HepG2 (cell line): ENCODE measurements around the gene SCAMP3. TPM values are rescaled to one million over a fixed set of nuclear protein-coding genes. Genes with fewer than 3 reads are reported as not detected.
A peak's percentile ranks its signal among the peaks of the same experiment; 100 is the strongest.

Source experiments
- ATF1 ChIP-seq: IDR thresholded peaks from 2 replicates; pipeline ENCODE4 v1.6.1; 2016; ENCODE audit warnings: mild to moderate bottlenecking, control low read depth
- ATM ChIP-seq: fragments of 450-650 bp; IDR thresholded peaks from 2 replicates; pipeline ENCODE4 v1.7.1; 2017; ENCODE audit warnings: mild to moderate bottlenecking, borderline replicate concordance
- BRCA1 ChIP-seq: sonication (generic); formaldehyde crosslinking; IDR thresholded peaks from 2 replicates; pipeline ENCODE4 v1.4.0; 2020; ENCODE audit warnings: missing genetic modification reagents
- IRF2 ChIP-seq: IDR thresholded peaks from 2 replicates; pipeline ENCODE4 v1.6.1; 2018; ENCODE audit warnings: missing genetic modification reagents, missing compliant biosample characterization
- RFX3 ChIP-seq: IDR thresholded peaks from 2 replicates; pipeline ENCODE4 v1.6.1; 2016; ENCODE audit warnings: missing biosample characterization, missing genetic modification reagents
- TCF7L2 ChIP-seq: IDR thresholded peaks from 2 replicates; pipeline ENCODE4 v1.6.1; 2011; ENCODE audit warnings: mild to moderate bottlenecking, low read depth, low read length, moderate library complexity
- ZFP1 ChIP-seq: IDR thresholded peaks from 2 replicates; pipeline ENCODE4 v1.6.1; 2016
- ZNF333 ChIP-seq: sonication (generic); formaldehyde crosslinking; IDR thresholded peaks from 2 replicates; pipeline ENCODE4 v1.4.0; 2020; ENCODE audit warnings: mild to moderate bottlenecking, missing genetic modification reagents, borderline replicate concordance
- ZSCAN21 ChIP-seq: sonication (generic); formaldehyde crosslinking; IDR thresholded peaks from 2 replicates; pipeline ENCODE4 v1.8.0; 2022; ENCODE audit warnings: mild to moderate bottlenecking, missing genetic modification reagents, moderate library complexity, borderline replicate concordance
- polyA plus RNA-seq, 8 experiments: library from polyadenylated mRNA; depleted of rRNA in 3 of 8; stranded (reverse) in 7 of 8; unstranded in 1 of 8; fragments of >200 nt; fragmentation: Illumina TruSeq in 4 of 8; extraction: Trizol in 4 of 8; gene quantifications; 2 replicates each; pipeline versions ENCODE4 v1.2.1 to v1.2.3, GENCODE V29; 2011 to 2016; ENCODE audit warnings: low read depth in 4 of 8, missing spikeins in 1 of 8, mixed read lengths in 1 of 8; ENCODE audit not compliant: insufficient read depth in 1 of 8
- total RNA-seq, 5 experiments: library from RNA; depleted of rRNA; stranded (reverse); fragments of >200 nt; fragmentation: Illumina TruSeq; extraction: Trizol; gene quantifications; 2 replicates each; pipeline ENCODE4 v1.2.3, GENCODE V29; 2016; ENCODE audit warnings: low read depth in 1 of 5
- TF ChIP-seq, protein P1 (sequence below): sonication (generic); formaldehyde crosslinking; IDR thresholded peaks from 2 replicates; pipeline ENCODE4 v1.4.0; 2020; ENCODE audit warnings: missing genetic modification reagents, borderline replicate concordance
- TF ChIP-seq, protein P2 (sequence below): sonication (generic); formaldehyde crosslinking; IDR thresholded peaks from 2 replicates; pipeline ENCODE4 v1.5.0; 2020; ENCODE audit warnings: missing genetic modification reagents
- TF ChIP-seq, protein P3 (sequence below), 2 experiments: sonication (generic) in 1 of 2; formaldehyde crosslinking in 1 of 2; IDR thresholded peaks; 2 replicates each; pipeline versions ENCODE4 v1.5.1 to v1.6.1; 2011 to 2020; ENCODE audit warnings: borderline replicate concordance in 1 of 2, low read depth in 1 of 2, low read length in 1 of 2, mild to moderate bottlenecking in 1 of 2, missing genetic modification reagents in 1 of 2, moderate library complexity in 1 of 2
- TF ChIP-seq, protein P4 (sequence below): sonication (generic); formaldehyde crosslinking; IDR thresholded peaks from 2 replicates; pipeline ENCODE4 v1.5.0; 2020; ENCODE audit warnings: missing genetic modification reagents
- TF ChIP-seq, protein P5 (sequence below): sonication (generic); formaldehyde crosslinking; IDR thresholded peaks from 2 replicates; pipeline ENCODE4 v1.4.0; 2020; ENCODE audit warnings: missing genetic modification reagents, borderline replicate concordance

The SCAMP3 gene
- total and polyA plus RNA-seq, 2 of the 13 experiments (the other 11 are each of a cell fraction or from before 2014, with no cell fraction given) = 46.8 to 83.3 TPM

DNA sequence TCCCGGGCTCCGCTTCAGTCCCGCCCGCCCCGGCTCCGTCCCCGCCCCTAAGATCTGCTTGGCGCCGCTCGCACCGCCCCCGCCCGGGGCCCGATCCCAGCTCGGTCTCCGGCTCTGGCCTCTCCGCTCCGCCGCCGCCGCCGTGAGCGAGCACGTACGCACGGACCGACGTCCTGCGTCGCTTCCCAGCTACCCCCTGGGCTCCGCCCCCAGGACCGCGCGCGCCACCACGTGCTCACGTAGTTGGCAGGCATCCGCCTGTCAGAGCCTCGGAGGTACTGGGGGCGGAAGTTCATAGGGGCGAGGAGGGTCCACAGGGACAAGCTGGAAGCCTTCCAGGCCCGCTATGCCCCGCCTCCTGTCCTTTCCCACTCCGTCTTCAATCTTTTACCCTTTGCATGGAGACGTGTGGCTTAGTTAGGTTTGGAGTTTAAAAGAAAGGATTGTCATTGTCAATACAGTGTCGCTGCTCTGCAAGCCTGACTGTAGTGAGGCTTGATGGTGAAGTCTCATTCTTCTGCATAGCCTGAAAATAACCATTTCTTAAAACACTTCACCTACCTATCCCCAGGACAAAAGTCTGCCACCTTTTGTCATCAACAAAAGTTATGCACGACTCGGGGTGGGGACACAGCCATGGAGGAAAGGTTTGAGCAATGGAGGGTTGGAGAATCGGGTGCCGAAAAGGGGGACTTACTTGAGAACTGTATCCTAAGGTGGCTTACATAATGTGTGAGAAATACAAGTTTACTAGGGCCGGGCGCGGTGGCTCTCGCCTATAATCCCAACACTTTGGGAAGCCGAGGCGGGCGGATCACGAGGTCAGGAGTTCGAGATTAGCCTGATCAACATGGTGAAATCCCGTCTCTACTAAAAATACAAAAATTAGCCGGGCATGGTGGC, 11.4 kb upstream of the SCAMP3 start, which contains the start of gene CLK2 (continued):
- TF ChIP-seq TCF7L2 = no peak
- TF ChIP-seq, protein P1, sequence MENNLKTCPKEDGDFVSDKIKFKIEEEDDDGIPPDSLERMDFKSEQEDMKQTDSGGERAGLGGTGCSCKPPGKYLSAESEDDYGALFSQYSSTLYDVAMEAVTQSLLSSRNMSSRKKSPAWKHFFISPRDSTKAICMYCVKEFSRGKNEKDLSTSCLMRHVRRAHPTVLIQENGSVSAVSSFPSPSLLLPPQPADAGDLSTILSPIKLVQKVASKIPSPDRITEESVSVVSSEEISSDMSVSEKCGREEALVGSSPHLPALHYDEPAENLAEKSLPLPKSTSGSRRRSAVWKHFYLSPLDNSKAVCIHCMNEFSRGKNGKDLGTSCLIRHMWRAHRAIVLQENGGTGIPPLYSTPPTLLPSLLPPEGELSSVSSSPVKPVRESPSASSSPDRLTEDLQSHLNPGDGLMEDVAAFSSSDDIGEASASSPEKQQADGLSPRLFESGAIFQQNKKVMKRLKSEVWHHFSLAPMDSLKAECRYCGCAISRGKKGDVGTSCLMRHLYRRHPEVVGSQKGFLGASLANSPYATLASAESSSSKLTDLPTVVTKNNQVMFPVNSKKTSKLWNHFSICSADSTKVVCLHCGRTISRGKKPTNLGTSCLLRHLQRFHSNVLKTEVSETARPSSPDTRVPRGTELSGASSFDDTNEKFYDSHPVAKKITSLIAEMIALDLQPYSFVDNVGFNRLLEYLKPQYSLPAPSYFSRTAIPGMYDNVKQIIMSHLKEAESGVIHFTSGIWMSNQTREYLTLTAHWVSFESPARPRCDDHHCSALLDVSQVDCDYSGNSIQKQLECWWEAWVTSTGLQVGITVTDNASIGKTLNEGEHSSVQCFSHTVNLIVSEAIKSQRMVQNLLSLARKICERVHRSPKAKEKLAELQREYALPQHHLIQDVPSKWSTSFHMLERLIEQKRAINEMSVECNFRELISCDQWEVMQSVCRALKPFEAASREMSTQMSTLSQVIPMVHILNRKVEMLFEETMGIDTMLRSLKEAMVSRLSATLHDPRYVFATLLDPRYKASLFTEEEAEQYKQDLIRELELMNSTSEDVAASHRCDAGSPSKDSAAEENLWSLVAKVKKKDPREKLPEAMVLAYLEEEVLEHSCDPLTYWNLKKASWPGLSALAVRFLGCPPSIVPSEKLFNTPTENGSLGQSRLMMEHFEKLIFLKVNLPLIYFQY (CRISPR knock-in tag) = 0 out of 2 replicates have a peak, but pooled peaks have one; percentile 40
- TF ChIP-seq ATF1 = peak; percentile 44; the same call in 1 of the 2 replicates
- TF ChIP-seq IRF2 = peak; percentile 56; the same call in 1 of the 2 replicates
- TF ChIP-seq BRCA1 (CRISPR knock-in tag) = no peak
- TF ChIP-seq, protein P2, sequence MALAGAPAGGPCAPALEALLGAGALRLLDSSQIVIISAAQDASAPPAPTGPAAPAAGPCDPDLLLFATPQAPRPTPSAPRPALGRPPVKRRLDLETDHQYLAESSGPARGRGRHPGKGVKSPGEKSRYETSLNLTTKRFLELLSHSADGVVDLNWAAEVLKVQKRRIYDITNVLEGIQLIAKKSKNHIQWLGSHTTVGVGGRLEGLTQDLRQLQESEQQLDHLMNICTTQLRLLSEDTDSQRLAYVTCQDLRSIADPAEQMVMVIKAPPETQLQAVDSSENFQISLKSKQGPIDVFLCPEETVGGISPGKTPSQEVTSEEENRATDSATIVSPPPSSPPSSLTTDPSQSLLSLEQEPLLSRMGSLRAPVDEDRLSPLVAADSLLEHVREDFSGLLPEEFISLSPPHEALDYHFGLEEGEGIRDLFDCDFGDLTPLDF (CRISPR knock-in tag) = 0 out of 2 replicates have a peak, but pooled peaks have one; percentile 36
- TF ChIP-seq, protein P3, sequence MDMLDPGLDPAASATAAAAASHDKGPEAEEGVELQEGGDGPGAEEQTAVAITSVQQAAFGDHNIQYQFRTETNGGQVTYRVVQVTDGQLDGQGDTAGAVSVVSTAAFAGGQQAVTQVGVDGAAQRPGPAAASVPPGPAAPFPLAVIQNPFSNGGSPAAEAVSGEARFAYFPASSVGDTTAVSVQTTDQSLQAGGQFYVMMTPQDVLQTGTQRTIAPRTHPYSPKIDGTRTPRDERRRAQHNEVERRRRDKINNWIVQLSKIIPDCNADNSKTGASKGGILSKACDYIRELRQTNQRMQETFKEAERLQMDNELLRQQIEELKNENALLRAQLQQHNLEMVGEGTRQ (IDR thresholded peaks at IDR 0.05; ENCODE audit: low read depth, low read length) = peak; percentile 75
- TF ChIP-seq, protein P3 (CRISPR knock-in tag; IDR thresholded peaks at IDR 0.05; ENCODE audit: borderline replicate concordance) = peak; percentile 89; the same call in 1 of the 2 replicates
- peak; percentile 86 for TF ChIP-seq ZSCAN21 (CRISPR knock-in tag)
- TF ChIP-seq, protein P4, sequence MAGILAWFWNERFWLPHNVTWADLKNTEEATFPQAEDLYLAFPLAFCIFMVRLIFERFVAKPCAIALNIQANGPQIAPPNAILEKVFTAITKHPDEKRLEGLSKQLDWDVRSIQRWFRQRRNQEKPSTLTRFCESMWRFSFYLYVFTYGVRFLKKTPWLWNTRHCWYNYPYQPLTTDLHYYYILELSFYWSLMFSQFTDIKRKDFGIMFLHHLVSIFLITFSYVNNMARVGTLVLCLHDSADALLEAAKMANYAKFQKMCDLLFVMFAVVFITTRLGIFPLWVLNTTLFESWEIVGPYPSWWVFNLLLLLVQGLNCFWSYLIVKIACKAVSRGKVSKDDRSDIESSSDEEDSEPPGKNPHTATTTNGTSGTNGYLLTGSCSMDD (CRISPR knock-in tag) = no peak
- TF ChIP-seq, protein P5, sequence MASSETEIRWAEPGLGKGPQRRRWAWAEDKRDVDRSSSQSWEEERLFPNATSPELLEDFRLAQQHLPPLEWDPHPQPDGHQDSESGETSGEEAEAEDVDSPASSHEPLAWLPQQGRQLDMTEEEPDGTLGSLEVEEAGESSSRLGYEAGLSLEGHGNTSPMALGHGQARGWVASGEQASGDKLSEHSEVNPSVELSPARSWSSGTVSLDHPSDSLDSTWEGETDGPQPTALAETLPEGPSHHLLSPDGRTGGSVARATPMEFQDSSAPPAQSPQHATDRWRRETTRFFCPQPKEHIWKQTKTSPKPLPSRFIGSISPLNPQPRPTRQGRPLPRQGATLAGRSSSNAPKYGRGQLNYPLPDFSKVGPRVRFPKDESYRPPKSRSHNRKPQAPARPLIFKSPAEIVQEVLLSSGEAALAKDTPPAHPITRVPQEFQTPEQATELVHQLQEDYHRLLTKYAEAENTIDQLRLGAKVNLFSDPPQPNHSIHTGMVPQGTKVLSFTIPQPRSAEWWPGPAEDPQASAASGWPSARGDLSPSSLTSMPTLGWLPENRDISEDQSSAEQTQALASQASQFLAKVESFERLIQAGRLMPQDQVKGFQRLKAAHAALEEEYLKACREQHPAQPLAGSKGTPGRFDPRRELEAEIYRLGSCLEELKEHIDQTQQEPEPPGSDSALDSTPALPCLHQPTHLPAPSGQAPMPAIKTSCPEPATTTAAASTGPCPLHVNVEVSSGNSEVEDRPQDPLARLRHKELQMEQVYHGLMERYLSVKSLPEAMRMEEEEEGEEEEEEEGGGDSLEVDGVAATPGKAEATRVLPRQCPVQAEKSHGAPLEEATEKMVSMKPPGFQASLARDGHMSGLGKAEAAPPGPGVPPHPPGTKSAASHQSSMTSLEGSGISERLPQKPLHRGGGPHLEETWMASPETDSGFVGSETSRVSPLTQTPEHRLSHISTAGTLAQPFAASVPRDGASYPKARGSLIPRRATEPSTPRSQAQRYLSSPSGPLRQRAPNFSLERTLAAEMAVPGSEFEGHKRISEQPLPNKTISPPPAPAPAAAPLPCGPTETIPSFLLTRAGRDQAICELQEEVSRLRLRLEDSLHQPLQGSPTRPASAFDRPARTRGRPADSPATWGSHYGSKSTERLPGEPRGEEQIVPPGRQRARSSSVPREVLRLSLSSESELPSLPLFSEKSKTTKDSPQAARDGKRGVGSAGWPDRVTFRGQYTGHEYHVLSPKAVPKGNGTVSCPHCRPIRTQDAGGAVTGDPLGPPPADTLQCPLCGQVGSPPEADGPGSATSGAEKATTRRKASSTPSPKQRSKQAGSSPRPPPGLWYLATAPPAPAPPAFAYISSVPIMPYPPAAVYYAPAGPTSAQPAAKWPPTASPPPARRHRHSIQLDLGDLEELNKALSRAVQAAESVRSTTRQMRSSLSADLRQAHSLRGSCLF (CRISPR knock-in tag) = no peak
- TF ChIP-seq ZFP1 (CRISPR knock-in tag) = no peak
- no peak for TF ChIP-seq RFX3 (CRISPR knock-in tag)
- no peak for TF ChIP-seq ZNF333 (CRISPR knock-in tag)
- no peak for TF ChIP-seq ATM
